Activated CD4-positive, alpha-beta memory T cell treated with anti-CD3 and anti-CD28 coated beads for 36 hours (primary cell): ENCODE measurements around the gene AMBRA1. TPM values are rescaled to one million over a fixed set of nuclear protein-coding genes. Genes with fewer than 3 reads are reported as not detected.
A peak's percentile ranks its signal among the peaks of the same experiment; 100 is the strongest.

Experiments
- CTCF ChIA-PET: fragments of 350-600 bp; sonication (Branson Sonifier 250); formaldehyde crosslinking; loops from one replicate; lab custom pipeline; 2021; ENCODE audit warnings: antibody characterized with exemption, inconsistent platforms; lab: Charles Lee
- POLR2A ChIA-PET: fragments of 350-600 bp; sonication (Branson Sonifier 250); formaldehyde crosslinking; loops from one replicate; lab custom pipeline; 2021; ENCODE audit warnings: antibody characterized with exemption; lab: Charles Lee
- DNase-seq: peaks from one replicate; pipeline ENCODE4 v3.0.0-alpha.2; 2020
- H3K27ac Mint-ChIP-seq: one replicate; pipeline ENCODE4 v1.8.0; 2021; ENCODE audit warnings: mixed read lengths
- H3K27me3 Mint-ChIP-seq: one replicate; pipeline ENCODE4 v1.8.0; 2021; ENCODE audit warnings: mixed read lengths
- H3K36me3 Mint-ChIP-seq: one replicate; pipeline ENCODE4 v1.8.0; 2021; ENCODE audit warnings: mixed read lengths
- H3K4me1 Mint-ChIP-seq: one replicate; pipeline ENCODE4 v1.8.0; 2021; ENCODE audit warnings: low read depth, mixed read lengths
- H3K4me3 Mint-ChIP-seq: one replicate; pipeline ENCODE4 v1.8.0; 2021; ENCODE audit warnings: mild to moderate bottlenecking, mixed read lengths
- H3K9me3 Mint-ChIP-seq: one replicate; pipeline ENCODE4 v1.8.0; 2021; ENCODE audit warnings: mixed read lengths
- intact Hi-C: fragments of 100-400 bp; cut with micrococcal nuclease; formaldehyde crosslinking; loops from one replicate; pipeline ENCODE4 v1.15.1; 2023
- total RNA-seq, 2 experiments: library from RNA; stranded (reverse); gene quantifications; one replicate each; pipeline ENCODE4 v1.2.3, GENCODE V29; 2021

The AMBRA1 gene
- total RNA-seq, 2 experiments from 2014 or later, result 22.5 to 24.1 TPM

DNA sequence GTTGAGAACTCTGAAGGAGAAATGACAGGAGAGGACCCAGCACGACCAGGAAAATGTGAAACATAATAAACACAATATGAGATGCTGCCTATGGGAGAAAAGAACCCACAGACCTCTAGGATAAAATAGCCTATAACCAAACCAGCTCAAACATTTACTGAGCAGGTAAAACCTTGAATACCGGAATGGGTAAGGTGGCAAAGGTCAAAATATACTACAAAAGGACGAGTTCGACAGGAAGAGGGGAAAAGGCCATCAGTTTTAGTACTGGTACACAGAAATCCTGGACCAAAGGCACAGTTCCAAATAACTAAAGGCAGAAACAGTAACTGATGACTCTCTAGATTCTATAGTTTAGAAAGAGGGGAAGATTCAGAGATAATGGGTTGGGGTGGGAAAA is 96.3 kb downstream of the AMBRA1 start:
- H3K36me3 Mint-ChIP-seq, result peaks cover 14% of the 10 kb centered on the region
- no peak for DNase-seq
- H3K4me3 Mint-ChIP-seq, result no peak overlapping the region
- H3K27me3 Mint-ChIP-seq, result no peaks in the 10 kb centered on the region
- CTCF ChIA-PET, result interaction anchor here (1.2 to 3.5 kb wide), 2 partner anchors 8 to 32 kb away, joined by 3 to 14 read pairs; no protein-coding TSS in a partner anchor
- peaks cover 2% of the 10 kb centered on the region for H3K4me1 Mint-ChIP-seq
- intact Hi-C loops, result no loop called here
- no peak overlapping the region for H3K27ac Mint-ChIP-seq
- POLR2A ChIA-PET, result no interaction called here
- H3K9me3 Mint-ChIP-seq, result no peaks in the 10 kb centered on the region

- intact Hi-C loops, result no loop called here
- H3K27me3 Mint-ChIP-seq, result no peaks in the 10 kb centered on the region
- no peaks in the 10 kb centered on the region for H3K9me3 Mint-ChIP-seq
- H3K4me1 Mint-ChIP-seq, result peaks cover 2% of the 10 kb centered on the region
- H3K36me3 Mint-ChIP-seq, result peaks cover 17% of the 10 kb centered on the region
- H3K27ac Mint-ChIP-seq, result no peak overlapping the region
- ChIA-PET POLR2A (no interaction called here), CTCF (interaction anchor here (1.1 to 4.9 kb wide), 3 partner anchors 36 to 137 kb away, joined by 3 to 77 read pairs (median 6); no protein-coding TSS in a partner anchor)
- H3K4me3 Mint-ChIP-seq, result no peak overlapping the region
- DNase-seq, result no peak
These were observed 100.0 kb downstream of the AMBRA1 start for GRCh38 chr11:46493791-46494190.

GRCh38 chr11:46492532-46492931 is 101.3 kb downstream of the AMBRA1 start:
- DNase-seq, result no peak
- ChIA-PET CTCF (interaction anchor here (1.0 to 5.7 kb wide), 6 partner anchors 9 to 138 kb away, joined by 3 to 77 read pairs (median 10); partner anchors contain the start of gene ATG13), POLR2A (no interaction called here)
- Mint-ChIP-seq H3K27ac (no peak overlapping the region), H3K4me1 (peaks cover 2% of the 10 kb centered on the region), H3K9me3 (no peaks in the 10 kb centered on the region), H3K27me3 (no peaks in the 10 kb centered on the region), H3K36me3 (peaks cover 17% of the 10 kb centered on the region), H3K4me3 (no peak overlapping the region)
- intact Hi-C loops, result no loop called here

DNA sequence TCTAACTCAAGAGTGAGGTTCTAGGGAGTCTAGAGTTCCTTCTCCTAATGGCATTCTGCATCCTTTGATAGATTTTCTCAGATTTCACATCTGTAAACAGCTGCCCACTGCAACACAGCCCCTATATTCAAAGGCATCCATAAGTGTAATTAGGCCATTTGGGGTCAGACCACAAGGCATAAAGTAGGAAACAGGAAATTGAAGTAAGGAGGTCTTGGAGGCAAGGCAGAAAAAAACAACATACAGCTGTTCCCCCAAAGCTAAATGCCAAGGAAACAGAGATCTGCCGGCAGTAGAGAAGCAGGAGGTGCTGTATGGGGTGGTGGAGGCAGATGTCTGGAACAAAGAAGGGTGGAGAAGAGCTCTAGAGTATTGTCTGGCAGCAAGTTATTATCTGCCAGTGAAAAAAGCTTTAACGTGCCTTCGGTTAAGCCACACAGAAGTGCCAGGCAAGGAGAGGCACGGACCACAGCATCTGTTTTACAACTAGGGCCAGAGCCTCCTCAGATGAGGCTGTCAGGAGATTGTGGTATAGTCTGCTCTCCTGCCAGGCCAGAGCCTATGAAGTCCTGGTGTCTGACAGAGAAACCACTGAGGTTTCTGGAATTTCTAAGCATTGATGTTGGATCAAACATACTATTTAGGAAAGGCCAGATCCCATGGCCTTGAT is 102.0 kb downstream of the AMBRA1 start:
- intact Hi-C loops, result loop anchor here (2.0 kb wide), 2 partner anchors 37 to 45 kb away; no protein-coding TSS in a partner anchor
- Mint-ChIP-seq H3K27ac (no peak overlapping the region), H3K9me3 (no peaks in the 10 kb centered on the region), H3K27me3 (no peaks in the 10 kb centered on the region), H3K4me3 (no peak overlapping the region), H3K4me1 (peaks cover 2% of the 10 kb centered on the region), H3K36me3 (peaks cover 15% of the 10 kb centered on the region)
- no peak for DNase-seq
- POLR2A ChIA-PET, result no interaction called here
- CTCF ChIA-PET, result interaction anchor here (1.2 to 5.7 kb wide), 5 partner anchors 12 to 126 kb away, joined by 3 to 77 read pairs (median 15); partner anchors contain the start of gene ATG13

DNA sequence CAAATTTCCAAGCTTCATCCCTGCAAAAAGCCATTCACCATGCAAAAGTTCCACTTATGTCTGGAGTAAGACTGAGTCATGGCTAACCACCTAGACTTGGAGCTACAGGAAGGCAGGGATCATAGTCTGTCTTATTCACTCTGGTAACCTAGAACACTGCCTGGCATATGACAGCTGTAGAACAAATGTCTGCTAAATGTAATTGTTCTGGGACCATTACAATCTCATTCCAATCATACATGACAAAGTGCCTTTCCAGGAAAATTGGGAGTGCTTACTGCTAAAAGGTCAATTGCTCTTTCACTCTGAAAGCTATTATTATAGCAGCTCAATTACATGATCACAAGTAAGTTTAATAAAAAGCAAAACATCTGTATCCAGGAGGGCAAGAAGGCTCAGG is 103.2 kb downstream of the AMBRA1 start:
- Mint-ChIP-seq H3K27ac (no peak overlapping the region), H3K9me3 (no peaks in the 10 kb centered on the region), H3K4me1 (peaks cover 2% of the 10 kb centered on the region), H3K36me3 (peaks cover 13% of the 10 kb centered on the region), H3K4me3 (no peak overlapping the region), H3K27me3 (no peaks in the 10 kb centered on the region)
- CTCF ChIA-PET, result interaction anchor here (1.0 to 5.7 kb wide), 25 partner anchors 10 to 185 kb away, joined by 3 to 77 read pairs (median 6); partner anchors contain the start of genes ATG13 and HARBI1
- no peak for DNase-seq
- intact Hi-C loops, result loop anchor here (2.0 kb wide), 2 partner anchors 38 to 46 kb away; no protein-coding TSS in a partner anchor
- POLR2A ChIA-PET, result no interaction called here

- no peaks in the 10 kb centered on the region for H3K9me3 Mint-ChIP-seq
- CTCF ChIA-PET, result interaction anchor here (0.6 to 5.7 kb wide), 38 partner anchors 8 to 250 kb away, joined by 3 to 77 read pairs (median 4); partner anchors contain the start of genes ATG13 and HARBI1
- H3K27me3 Mint-ChIP-seq, result no peaks in the 10 kb centered on the region
- H3K4me3 Mint-ChIP-seq, result no peak overlapping the region
- peaks cover 2% of the 10 kb centered on the region for H3K4me1 Mint-ChIP-seq
- intact Hi-C loops, result loop anchor here (2.0 kb wide), 2 partner anchors 39 to 47 kb away; no protein-coding TSS in a partner anchor
- no peak overlapping the region for H3K27ac Mint-ChIP-seq
- peaks cover 13% of the 10 kb centered on the region for H3K36me3 Mint-ChIP-seq
- DNase-seq, result peak; percentile 35
- POLR2A ChIA-PET, result interaction anchor here (0.5 kb wide), 1 partner anchor 98 kb away, joined by 3 read pairs; no protein-coding TSS in a partner anchor
These were observed 103.9 kb downstream of the AMBRA1 start for GRCh38 chr11:46489656-46490560.

GRCh38 chr11:46485856-46486443 is 107.9 kb downstream of the AMBRA1 start:
- Mint-ChIP-seq H3K36me3 (peaks cover 6% of the 10 kb centered on the region), H3K27ac (no peak overlapping the region), H3K27me3 (no peaks in the 10 kb centered on the region), H3K9me3 (no peaks in the 10 kb centered on the region), H3K4me1 (peaks cover 6% of the 10 kb centered on the region), H3K4me3 (no peak overlapping the region)
- no peak for DNase-seq
- POLR2A ChIA-PET, result no interaction called here
- CTCF ChIA-PET, result interaction anchor here (0.6 kb wide), 1 partner anchor 43 kb away, joined by 4 read pairs; no protein-coding TSS in a partner anchor
- intact Hi-C loops, result no loop called here

DNA sequence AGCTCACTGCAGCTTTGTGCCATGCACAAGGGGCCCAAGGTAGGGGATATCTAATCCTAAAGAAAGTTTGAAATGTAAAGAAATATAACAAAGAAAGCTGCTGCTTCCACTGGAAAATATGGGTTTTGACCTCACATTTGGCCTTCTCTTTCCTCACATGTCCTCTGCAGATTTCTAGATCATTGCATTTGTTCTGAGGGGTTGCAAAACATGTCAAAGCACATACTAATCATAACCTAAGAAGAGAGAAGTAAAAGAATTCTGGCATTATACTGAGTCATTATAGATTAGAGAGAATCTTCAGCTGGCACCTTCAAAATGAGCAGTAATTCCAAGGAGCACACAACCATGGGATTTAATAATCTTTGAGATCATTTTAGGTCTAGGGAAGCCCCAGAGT is 109.7 kb downstream of the AMBRA1 start:
- Mint-ChIP-seq H3K4me1 (peaks cover 4% of the 10 kb centered on the region), H3K27ac (no peak overlapping the region), H3K9me3 (no peaks in the 10 kb centered on the region), H3K4me3 (no peak overlapping the region), H3K27me3 (no peaks in the 10 kb centered on the region), H3K36me3 (peaks cover 6% of the 10 kb centered on the region)
- DNase-seq, result no peak
- intact Hi-C loops, result no loop called here
- ChIA-PET POLR2A (no interaction called here), CTCF (interaction anchor here (1.0 kb wide), 1 partner anchor 52 kb away, joined by 3 read pairs; no protein-coding TSS in a partner anchor)

DNA sequence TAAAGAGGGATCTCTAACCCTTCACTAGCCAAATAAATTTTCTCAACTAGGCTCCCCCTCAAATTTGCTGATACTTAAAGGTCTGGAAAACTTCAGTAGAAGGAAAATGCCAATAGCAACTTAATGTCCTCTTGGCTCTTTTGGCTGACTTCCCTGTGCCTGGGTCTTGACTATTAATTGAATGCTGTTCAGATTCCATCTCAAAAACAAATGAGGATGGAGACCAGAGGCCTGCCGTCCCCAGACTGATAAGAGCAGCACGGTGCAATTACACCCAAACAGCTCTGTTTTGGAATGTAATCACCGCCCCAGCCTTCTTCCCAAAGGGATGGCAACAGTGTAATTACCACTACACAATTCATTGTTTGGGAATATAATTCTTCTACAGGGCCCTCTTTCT is 112.9 kb downstream of the AMBRA1 start:
- intact Hi-C loops, result no loop called here
- no peak overlapping the region for H3K27ac Mint-ChIP-seq
- peaks cover 6% of the 10 kb centered on the region for H3K36me3 Mint-ChIP-seq
- no peak for DNase-seq
- H3K4me1 Mint-ChIP-seq, result peaks cover 21% of the 10 kb centered on the region
- H3K9me3 Mint-ChIP-seq, result no peaks in the 10 kb centered on the region
- CTCF ChIA-PET, result interaction anchor here (1.5 kb wide), 1 partner anchor 9 kb away, joined by 6 read pairs; no protein-coding TSS in a partner anchor
- H3K27me3 Mint-ChIP-seq, result no peaks in the 10 kb centered on the region
- POLR2A ChIA-PET, result no interaction called here
- H3K4me3 Mint-ChIP-seq, result no peak overlapping the region

DNA sequence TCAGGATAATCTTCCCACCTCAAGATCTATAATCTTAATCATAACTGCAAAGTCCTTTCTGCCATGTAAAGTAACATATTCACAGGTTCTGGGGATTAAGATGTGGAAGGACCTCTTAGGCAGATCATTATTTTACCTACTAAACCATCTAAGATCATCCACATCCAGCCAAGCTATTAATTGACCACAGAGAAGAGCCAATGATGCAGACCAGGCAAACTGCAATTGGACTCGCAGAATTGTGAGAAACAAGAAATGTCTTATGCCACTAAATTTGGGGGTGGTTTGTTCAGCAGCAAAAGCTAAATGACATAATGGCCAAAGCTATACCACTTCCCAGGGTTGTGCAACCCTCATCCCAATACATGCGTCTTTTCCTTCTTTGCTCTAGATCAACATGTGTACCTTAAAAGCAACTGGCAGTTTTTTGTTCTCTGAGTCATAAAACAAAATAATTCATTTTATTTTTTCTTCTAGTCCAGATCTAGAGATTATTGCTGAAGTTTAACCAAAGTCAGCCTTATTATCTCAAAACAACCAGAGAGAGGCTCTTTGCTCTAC is 113.6 kb downstream of the AMBRA1 start:
- CTCF ChIA-PET, result interaction anchor here (1.3 to 1.5 kb wide), 2 partner anchors 10 to 133 kb away, joined by 3 to 6 read pairs; partner anchors contain the start of gene DGKZ
- no peak overlapping the region for H3K27ac Mint-ChIP-seq
- H3K9me3 Mint-ChIP-seq, result no peaks in the 10 kb centered on the region
- intact Hi-C loops, result no loop called here
- POLR2A ChIA-PET, result no interaction called here
- no peaks in the 10 kb centered on the region for H3K27me3 Mint-ChIP-seq
- DNase-seq, result no peak
- peaks cover 28% of the 10 kb centered on the region for H3K4me1 Mint-ChIP-seq
- H3K36me3 Mint-ChIP-seq, result peaks cover 6% of the 10 kb centered on the region
- H3K4me3 Mint-ChIP-seq, result no peak overlapping the region

DNA sequence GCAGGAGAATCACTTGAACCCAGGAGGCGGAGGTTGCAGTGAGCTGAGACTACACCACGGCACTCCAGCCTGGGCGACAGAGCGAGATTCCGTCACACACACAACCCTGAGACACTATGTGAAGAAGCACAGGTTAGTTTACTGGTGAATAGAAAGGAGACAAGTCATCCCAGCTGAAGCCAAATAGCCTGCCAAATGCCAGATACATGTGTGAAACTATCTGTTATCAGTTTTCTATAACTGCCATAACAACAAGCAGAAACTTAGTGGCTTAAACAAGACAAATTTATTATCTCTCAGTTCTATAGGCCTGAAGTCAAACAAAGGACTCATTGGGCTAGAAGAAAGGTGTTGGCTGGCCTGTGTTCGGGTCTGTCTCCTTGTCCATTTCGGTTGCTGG is 114.2 kb downstream of the AMBRA1 start:
- Mint-ChIP-seq H3K4me3 (no peak overlapping the region), H3K27ac (no peak overlapping the region), H3K4me1 (peaks cover 33% of the 10 kb centered on the region), H3K36me3 (peaks cover 6% of the 10 kb centered on the region), H3K27me3 (no peaks in the 10 kb centered on the region), H3K9me3 (no peaks in the 10 kb centered on the region)
- POLR2A ChIA-PET, result no interaction called here
- intact Hi-C loops, result no loop called here
- DNase-seq, result no peak
- CTCF ChIA-PET, result interaction anchor here (1.0 to 1.5 kb wide), 3 partner anchors 10 to 132 kb away, joined by 3 to 6 read pairs (median 3); partner anchors contain the start of gene DGKZ
